ENCODE data around the gene LRRC75A. TPM values are rescaled to one million over a fixed set of nuclear protein-coding genes. Genes with fewer than 3 reads are reported as not detected.

The LRRC75A gene
- polyA plus RNA-seq, 1 donor (not counting 4 experiments of a cell fraction or from before 2014, with no cell fraction given): not detected

- FAIRE-seq (no peak), DNase-seq (ENCODE audit: low read depth, low spot score) (no peak)
- no peak overlapping the region for H2AFZ ChIP-seq (ENCODE audit: control insufficient read depth, low read length)
- no peaks in the 10 kb centered on the region for H3K9me3 ChIP-seq (ENCODE audit: control insufficient read depth, low read depth, low read length)
- peaks cover 14% of the 10 kb centered on the region for H4K20me1 ChIP-seq (ENCODE audit: control insufficient read depth, extremely low read depth, insufficient read depth, low read length)
- no peak overlapping the region for H3K4me3 ChIP-seq (ENCODE audit: control insufficient read depth in 2 of 3, extremely low read depth in 1 of 3, insufficient read depth in 2 of 3, low read depth in 1 of 3, low read length in 3 of 3)
- no peaks in the 10 kb centered on the region for H3K9me1 ChIP-seq (ENCODE audit: control insufficient read depth, extremely low read depth, insufficient read depth, low read length)
- H3K9ac ChIP-seq (ENCODE audit: control insufficient read depth, extremely low read depth, insufficient read depth, low read length): no peak overlapping the region
- no peak overlapping the region for H3K4me2 ChIP-seq (ENCODE audit: control insufficient read depth, extremely low read depth, insufficient read depth, low read depth, low read length)
- no peak overlapping the region for H3K27ac ChIP-seq (ENCODE audit: control insufficient read depth, insufficient read depth, low read length)
- TF ChIP-seq EZH2 (IDR thresholded peaks at IDR 0.05; ENCODE audit: low read length) (no peak), CTCF (optimal IDR thresholded peaks at IDR 0.05 in 1 of 3, IDR thresholded peaks at IDR 0.05 in 1 of 3, conservative IDR thresholded peaks at IDR 0.05 in 1 of 3; ENCODE audit: extremely low read depth in 1 of 3, insufficient read depth in 2 of 3, low read length in 3 of 3) (no peak)
- H3K4me1 ChIP-seq (ENCODE audit: control insufficient read depth, extremely low read depth, insufficient read depth, low read length): peaks cover 24% of the 10 kb centered on the region
- H3K36me3 ChIP-seq (ENCODE audit: control insufficient read depth in 2 of 2, extremely low read depth in 1 of 2, insufficient read depth in 2 of 2, low read length in 2 of 2): peaks cover 11 to 24% of the 10 kb centered on the region in 2 experiments
- dilution Hi-C loops (cut with MboI; ENCODE audit: extremely low pct_ligation_motif_present, low sequenced_read_pairs): no loop called here
- H3K27me3 ChIP-seq (ENCODE audit: control insufficient read depth, extremely low read depth, insufficient read depth, low read length): no peaks in the 10 kb centered on the region
- H3K79me2 ChIP-seq (ENCODE audit: control insufficient read depth, insufficient read depth, low read length): peaks cover 28% of the 10 kb centered on the region
Measured at GRCh38 chr17:16437083-16437482, 54.9 kb downstream of the LRRC75A start.

GRCh38 chr17:16435925-16436886, 55.8 kb downstream of the LRRC75A start:
- H3K36me3 ChIP-seq (ENCODE audit: control insufficient read depth in 2 of 2, extremely low read depth in 1 of 2, insufficient read depth in 2 of 2, low read length in 2 of 2): peaks cover 3 to 16% of the 10 kb centered on the region in 2 experiments
- peaks cover 23% of the 10 kb centered on the region for H3K79me2 ChIP-seq (ENCODE audit: control insufficient read depth, insufficient read depth, low read length)
- no peak overlapping the region for H3K4me3 ChIP-seq (ENCODE audit: control insufficient read depth in 2 of 3, extremely low read depth in 1 of 3, insufficient read depth in 2 of 3, low read depth in 1 of 3, low read length in 3 of 3)
- H3K4me2 ChIP-seq (ENCODE audit: control insufficient read depth, extremely low read depth, insufficient read depth, low read depth, low read length): no peak overlapping the region
- H3K9ac ChIP-seq (ENCODE audit: control insufficient read depth, extremely low read depth, insufficient read depth, low read length): no peak overlapping the region
- H3K4me1 ChIP-seq (ENCODE audit: control insufficient read depth, extremely low read depth, insufficient read depth, low read length): peaks cover 18% of the 10 kb centered on the region
- DNase-seq (ENCODE audit: low read depth, low spot score): no peak
- peaks cover 12% of the 10 kb centered on the region for H4K20me1 ChIP-seq (ENCODE audit: control insufficient read depth, extremely low read depth, insufficient read depth, low read length)
- H3K9me3 ChIP-seq (ENCODE audit: control insufficient read depth, low read depth, low read length): no peaks in the 10 kb centered on the region
- H3K9me1 ChIP-seq (ENCODE audit: control insufficient read depth, extremely low read depth, insufficient read depth, low read length): no peaks in the 10 kb centered on the region
- dilution Hi-C loops (cut with MboI; ENCODE audit: extremely low pct_ligation_motif_present, low sequenced_read_pairs): no loop called here
- TF ChIP-seq CTCF (optimal IDR thresholded peaks at IDR 0.05 in 1 of 3, IDR thresholded peaks at IDR 0.05 in 1 of 3, conservative IDR thresholded peaks at IDR 0.05 in 1 of 3; ENCODE audit: extremely low read depth in 1 of 3, insufficient read depth in 2 of 3, low read length in 3 of 3): no peak
- TF ChIP-seq EZH2 (IDR thresholded peaks at IDR 0.05; ENCODE audit: low read length): no peak
- no peaks in the 10 kb centered on the region for H3K27me3 ChIP-seq (ENCODE audit: control insufficient read depth, extremely low read depth, insufficient read depth, low read length)
- H3K27ac ChIP-seq (ENCODE audit: control insufficient read depth, insufficient read depth, low read length): no peak overlapping the region
- FAIRE-seq: no peak
- no peak overlapping the region for H2AFZ ChIP-seq (ENCODE audit: control insufficient read depth, low read length)

Measured in keratinocyte (primary cell).